Mucosa of stomach (tissue), 1 donor: ENCODE data around the gene NELFB.

ENCODE experiments used
- H3K27me3 ChIP-seq: one replicate; pipeline ENCODE4 v1.7.0; 2013; ENCODE audit warnings: mild to moderate bottlenecking, low read length; ENCODE audit not compliant: control insufficient read depth, insufficient read depth
- H3K36me3 ChIP-seq: one replicate; pipeline ENCODE4 v1.7.0; 2013; ENCODE audit warnings: low read length; ENCODE audit not compliant: control insufficient read depth, insufficient read depth
- H3K4me1 ChIP-seq: one replicate; pipeline ENCODE4 v1.7.0; 2013; ENCODE audit warnings: mild to moderate bottlenecking, low read length; ENCODE audit not compliant: control insufficient read depth, insufficient read depth
- H3K4me3 ChIP-seq: one replicate; pipeline ENCODE4 v1.7.0; 2013; ENCODE audit warnings: low read length
- H3K9ac ChIP-seq: one replicate; pipeline ENCODE4 v1.7.0; 2013; ENCODE audit warnings: mild to moderate bottlenecking, low read length, moderate library complexity
- H3K9me3 ChIP-seq: one replicate; pipeline ENCODE4 v1.7.0; 2013; ENCODE audit warnings: mild to moderate bottlenecking, low read length, moderate library complexity; ENCODE audit not compliant: control insufficient read depth
- donor health status: Pancreatic carcinoma.

NELFB gene

GRCh38 chr9:137218754-137219271, 36.3 kb upstream of the NELFB start:
- Histone ChIP-seq H3K27me3 (no peaks in the 10 kb centered on the region), H3K9me3 (no peaks in the 10 kb centered on the region), H3K4me1 (peaks cover 37% of the 10 kb centered on the region), H3K4me3 (peak overlapping the region; percentile 71), H3K9ac (peak overlapping the region; percentile 79), H3K36me3 (no peaks in the 10 kb centered on the region)

- Histone ChIP-seq H3K9me3 (no peaks in the 10 kb centered on the region), H3K36me3 (no peaks in the 10 kb centered on the region), H3K9ac (no peak overlapping the region), H3K4me1 (peaks cover 46% of the 10 kb centered on the region), H3K27me3 (no peaks in the 10 kb centered on the region), H3K4me3 (no peak overlapping the region)
These were observed 35.3 kb upstream of the NELFB start for GRCh38 chr9:137219757-137220316.

- H3K36me3 ChIP-seq: no peaks in the 10 kb centered on the region
- H3K4me1 ChIP-seq: peaks cover 53% of the 10 kb centered on the region
- H3K4me3 ChIP-seq: no peak overlapping the region
- no peaks in the 10 kb centered on the region for H3K27me3 ChIP-seq
- no peak overlapping the region for H3K9ac ChIP-seq
- no peaks in the 10 kb centered on the region for H3K9me3 ChIP-seq
These were observed 34.6 kb upstream of the NELFB start for GRCh38 chr9:137220317-137221094.

GRCh38 chr9:137221095-137221505, 34.0 kb upstream of the NELFB start:
- Histone ChIP-seq H3K4me1 (peaks cover 58% of the 10 kb centered on the region), H3K4me3 (no peak overlapping the region)

GRCh38 chr9:137221506-137222111, 33.5 kb upstream of the NELFB start:
- Histone ChIP-seq H3K27me3 (no peaks in the 10 kb centered on the region), H3K9me3 (no peaks in the 10 kb centered on the region), H3K36me3 (no peaks in the 10 kb centered on the region), H3K4me3 (no peak overlapping the region), H3K4me1 (peaks cover 62% of the 10 kb centered on the region), H3K9ac (no peak overlapping the region)

More at GRCh38 chr9:137221095-137221505, 34.0 kb upstream of the NELFB start:
- no peaks in the 10 kb centered on the region for H3K36me3 ChIP-seq
- H3K27me3 ChIP-seq: no peaks in the 10 kb centered on the region
- no peak overlapping the region for H3K9ac ChIP-seq
- H3K9me3 ChIP-seq: no peaks in the 10 kb centered on the region

- Histone ChIP-seq H3K4me1 (peaks cover 65% of the 10 kb centered on the region), H3K4me3 (peak within 1 kb of the TSS; percentile 56), H3K27me3 (no peaks in the 10 kb centered on the region), H3K9me3 (no peaks in the 10 kb centered on the region), H3K9ac (peak within 1 kb of the TSS; percentile 49), H3K36me3 (no peaks in the 10 kb centered on the region)
These were observed 32.7 kb upstream of the NELFB start, which contains the start of gene RNF208 for GRCh38 chr9:137222190-137223077. Gene RNF208 (minus strand): TSS chr9:137222240. CDS start chr9:137221212, 1,028 bp downstream.

- H3K4me1 ChIP-seq: peaks cover 70% of the 10 kb centered on the region
- H3K27me3 ChIP-seq: no peaks in the 10 kb centered on the region
- H3K9me3 ChIP-seq: no peaks in the 10 kb centered on the region
- no peaks in the 10 kb centered on the region for H3K36me3 ChIP-seq
- peak overlapping the region; percentile 88 for H3K9ac ChIP-seq
- peak overlapping the region; percentile 80 for H3K4me3 ChIP-seq
These were observed 31.8 kb upstream of the NELFB start for GRCh38 chr9:137223078-137223970.

- Histone ChIP-seq H3K4me1 (peaks cover 61% of the 10 kb centered on the region), H3K4me3 (peak within 1 kb of the TSS; percentile 80), H3K9ac (peak within 1 kb of the TSS; percentile 88), H3K27me3 (peaks cover 10% of the 10 kb centered on the region), H3K9me3 (no peaks in the 10 kb centered on the region), H3K36me3 (no peaks in the 10 kb centered on the region)
These were observed 30.1 kb upstream of the NELFB start, which contains the start of gene CYSRT1 for GRCh38 chr9:137224830-137225694. Gene CYSRT1 (plus strand): TSS chr9:137225174. CDS start chr9:137225622, 448 bp downstream.

- no peak overlapping the region for H3K4me3 ChIP-seq
These were observed 29.3 kb upstream of the NELFB start for GRCh38 chr9:137225699-137226331.

More at GRCh38 chr9:137225699-137226331, 29.3 kb upstream of the NELFB start:
- Histone ChIP-seq H3K27me3 (peaks cover 15% of the 10 kb centered on the region), H3K9ac (no peak overlapping the region), H3K36me3 (no peaks in the 10 kb centered on the region), H3K9me3 (no peaks in the 10 kb centered on the region), H3K4me1 (peaks cover 55% of the 10 kb centered on the region)
